ENCODE results near the gene GGCT.
A peak's percentile ranks its signal among the peaks of the same experiment; 100 is the strongest.

The GGCT gene

DNA sequence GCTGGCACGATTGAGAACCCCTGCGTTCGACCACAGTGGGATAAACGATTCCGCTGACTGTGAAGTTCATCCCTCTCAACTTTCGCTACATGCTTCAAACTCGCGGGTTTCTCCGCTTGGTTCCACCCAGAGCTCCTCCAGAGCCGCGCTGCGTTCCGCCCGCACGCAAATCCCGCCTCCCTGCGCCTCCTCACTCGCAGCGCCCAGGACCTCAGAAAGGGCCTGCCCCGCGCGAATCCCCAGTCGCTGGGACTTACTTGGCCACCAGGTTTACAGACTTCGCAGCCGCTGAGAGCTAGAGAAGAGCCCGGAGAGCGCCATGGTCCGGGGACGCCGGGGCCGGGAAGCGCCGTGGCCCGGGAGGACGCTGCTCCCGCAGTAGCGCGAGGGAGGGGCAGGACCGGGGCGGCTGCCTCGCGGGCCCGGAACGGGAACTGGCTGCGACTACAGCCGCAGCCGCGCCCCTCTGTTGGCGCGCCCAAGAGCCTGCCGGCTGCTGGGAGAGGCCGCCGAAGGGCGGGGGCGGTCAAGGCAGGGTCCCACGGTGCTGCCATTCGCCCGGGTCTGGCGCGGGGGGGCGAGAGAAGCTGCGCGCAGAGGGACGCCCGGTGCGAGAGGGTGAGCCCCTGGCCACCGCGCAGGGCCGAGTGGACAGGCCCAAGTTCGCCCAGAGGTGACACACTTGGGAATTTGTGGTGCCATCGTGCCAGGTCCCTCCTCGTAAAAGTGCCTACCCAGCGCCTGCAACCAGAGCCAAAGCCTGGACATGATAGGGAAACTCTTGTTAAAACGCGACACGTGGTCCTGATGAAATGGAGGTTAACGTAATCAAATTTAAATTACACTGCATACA lies 26.1 kb downstream of the GGCT start, which contains the start of gene NOD1:
TSS of gene NOD1 (minus strand) at position 436 of the 853 bp plus-strand sequence. CDS start 21,863 bp downstream, outside the sequence.
- peak; percentile 48 for DNase-seq (ENCODE audit: low spot score)

DNA sequence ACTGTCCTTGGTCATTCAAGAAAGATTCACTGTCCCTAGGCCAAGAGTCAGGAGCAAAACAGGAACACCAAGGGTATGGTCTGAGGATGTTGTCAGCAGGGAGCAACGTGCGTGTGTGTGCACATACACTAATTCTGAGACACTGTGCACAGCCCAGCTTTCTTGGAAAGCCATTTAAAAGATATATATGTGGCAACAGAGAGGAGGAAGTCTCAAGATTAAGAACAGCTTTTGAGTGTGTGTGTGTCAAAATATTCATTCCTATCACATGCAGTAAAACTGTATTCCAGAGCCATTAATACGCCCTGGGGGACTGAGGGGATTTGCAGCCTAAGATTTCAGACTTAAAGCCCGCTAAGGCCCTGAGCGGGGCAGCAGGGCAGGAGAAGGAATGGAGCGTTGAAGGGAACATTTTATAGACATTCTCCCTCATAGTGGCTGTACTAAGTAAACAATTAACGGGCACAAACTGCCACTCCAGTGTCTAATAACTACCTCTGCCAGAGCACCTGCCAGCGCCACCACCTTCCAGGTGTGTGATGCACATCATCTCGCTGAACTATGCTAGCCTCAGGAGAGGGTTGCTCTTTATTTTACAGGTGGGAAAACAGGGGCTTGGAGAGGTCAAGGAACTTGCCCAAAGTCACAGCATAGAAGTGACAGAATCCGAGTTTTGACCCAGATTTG lies 28.0 kb downstream of the GGCT start:
- no peak for DNase-seq (ENCODE audit: low spot score)

DNA sequence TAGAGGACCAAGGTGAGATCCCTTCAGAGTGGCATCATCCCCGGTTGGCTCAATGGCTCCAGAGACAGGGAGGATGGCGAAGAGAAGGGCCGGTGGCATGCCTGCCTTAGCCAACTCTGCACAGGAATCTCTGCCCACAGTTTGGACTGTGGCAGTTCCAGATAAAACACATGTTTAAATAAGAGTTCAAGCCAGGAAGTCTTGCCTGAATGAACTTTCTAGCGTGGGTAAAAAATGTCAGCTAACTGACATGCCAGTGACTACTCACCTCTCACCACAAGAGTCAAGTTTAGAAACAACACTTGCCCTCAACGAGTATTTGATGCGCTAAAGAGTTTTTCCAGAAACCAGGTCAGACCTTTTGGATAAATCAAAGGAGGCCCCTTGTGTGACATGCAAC lies 29.0 kb downstream of the GGCT start:
- no peak for DNase-seq (ENCODE audit: low spot score)

DNA sequence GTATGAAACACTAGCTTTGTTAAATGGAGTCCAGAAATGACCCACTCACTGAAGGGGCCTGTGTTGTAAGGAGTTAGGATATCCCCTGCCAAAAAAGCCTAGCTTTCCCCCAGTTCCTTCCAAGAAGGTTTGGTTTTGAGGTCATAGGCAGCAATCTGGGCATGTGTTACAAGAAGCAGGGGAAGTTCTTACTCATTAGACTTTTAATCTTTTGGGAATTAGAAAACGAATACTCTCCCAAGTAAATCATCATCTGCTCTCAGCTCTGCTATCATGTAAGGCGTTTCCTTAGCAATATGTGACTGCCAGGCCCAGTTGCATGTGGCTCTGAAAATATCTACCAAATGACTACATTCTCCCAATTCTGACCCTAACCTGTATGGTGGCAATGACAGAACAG lies 29.7 kb downstream of the GGCT start:
- DNase-seq (ENCODE audit: low spot score) = no peak

GRCh38 chr7:30474485-30474884 lies 30.1 kb downstream of the GGCT start:
- DNase-seq (ENCODE audit: low spot score) = no peak

DNA sequence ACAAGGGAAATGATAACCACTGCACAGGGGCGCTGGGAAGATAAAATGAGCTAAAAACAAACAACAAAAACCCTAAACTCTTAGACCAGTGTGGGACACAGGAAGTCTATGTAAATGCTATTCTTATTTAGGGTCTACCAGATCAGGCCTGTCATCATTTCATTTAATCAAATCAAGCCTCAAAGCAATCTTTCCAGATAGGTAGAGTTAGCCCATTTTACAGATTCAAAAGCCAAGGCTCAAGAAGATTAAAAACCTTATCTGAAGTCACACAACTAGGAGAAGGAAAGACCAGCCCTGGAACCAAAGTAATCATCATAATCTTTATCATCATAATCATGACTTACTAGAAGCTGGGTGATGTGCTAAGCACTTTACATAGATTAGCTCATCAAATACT lies 30.7 kb downstream of the GGCT start:
- no peak for DNase-seq (ENCODE audit: low spot score)

DNA sequence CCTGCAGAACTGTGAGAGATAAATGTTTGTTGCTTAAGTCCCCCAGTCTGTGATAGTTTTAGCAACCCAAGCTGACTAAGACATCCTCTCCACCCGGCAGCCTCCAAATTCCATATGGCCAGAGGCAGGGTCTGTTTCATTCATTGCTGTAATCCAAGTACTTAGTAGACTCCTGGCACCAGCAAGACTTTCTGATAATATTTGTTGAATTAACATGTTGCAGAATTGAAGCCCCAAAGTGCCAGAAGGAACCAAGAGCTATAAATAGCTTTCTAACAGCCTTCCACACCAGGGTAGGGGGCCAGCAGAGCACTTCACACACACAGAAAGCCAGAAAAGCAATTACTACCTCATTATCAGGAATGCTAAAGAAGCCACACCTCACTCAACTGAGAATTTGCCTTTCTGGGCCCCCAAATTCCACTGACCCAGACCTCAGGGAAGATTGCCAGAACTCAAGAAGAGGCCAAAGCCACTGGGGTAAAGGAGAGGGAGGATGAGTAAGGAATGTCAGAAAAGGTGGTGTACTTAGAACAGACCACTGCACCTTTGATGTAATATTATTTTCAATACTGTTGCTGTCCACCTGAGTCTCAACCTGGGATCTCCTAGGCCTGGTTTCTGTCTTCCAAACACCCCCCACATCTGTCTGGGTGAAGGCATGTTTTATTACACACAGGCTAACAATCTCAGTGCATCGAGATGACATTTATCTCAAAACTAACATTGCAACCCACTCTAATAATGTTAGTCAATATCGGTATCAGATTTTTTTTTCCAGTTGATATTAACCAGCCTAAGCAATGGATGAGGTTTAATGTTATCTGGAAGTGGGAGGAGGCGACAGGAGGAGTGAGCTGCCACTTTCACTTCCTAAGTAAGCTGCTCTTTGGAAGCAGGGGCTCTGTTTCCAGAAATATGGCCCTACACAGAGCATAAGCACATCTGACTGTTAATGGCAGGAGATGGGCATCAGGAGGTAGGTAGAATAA lies 31.5 kb downstream of the GGCT start:
- no peak for DNase-seq (ENCODE audit: low spot score)

DNA sequence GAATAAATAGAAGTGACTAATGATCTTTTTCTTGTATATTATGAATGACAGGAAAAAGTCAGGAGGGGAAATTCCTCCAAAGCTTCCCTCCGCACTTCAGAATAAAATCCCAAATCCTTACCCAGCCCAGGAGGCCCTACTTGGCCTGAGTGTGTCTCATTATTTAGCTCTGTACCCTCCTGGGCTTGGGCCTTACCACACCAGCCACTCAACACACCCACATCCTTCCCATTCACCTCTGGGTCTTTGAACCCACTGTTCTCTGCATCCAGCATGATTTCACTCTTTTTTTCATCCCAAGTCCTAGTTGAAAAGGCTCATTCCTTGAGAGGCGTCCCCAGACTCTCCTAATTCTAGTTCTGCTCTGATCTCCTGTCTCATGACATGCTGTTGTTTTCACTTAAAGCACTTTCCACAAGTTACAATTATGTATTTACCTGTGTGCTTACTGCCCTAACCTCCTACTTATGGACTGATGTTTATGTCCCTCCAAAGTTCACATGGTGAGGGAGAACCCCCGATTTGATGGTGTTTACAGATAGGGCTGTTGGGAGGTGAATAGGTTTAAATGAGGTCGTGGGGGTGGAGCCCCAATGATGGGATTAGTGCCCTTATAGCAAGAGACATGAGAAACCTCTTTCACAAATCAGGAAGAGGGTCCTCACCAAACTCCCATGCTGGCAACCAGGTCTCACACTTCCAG lies 32.4 kb downstream of the GGCT start:
- no peak for DNase-seq (ENCODE audit: low spot score)

DNA sequence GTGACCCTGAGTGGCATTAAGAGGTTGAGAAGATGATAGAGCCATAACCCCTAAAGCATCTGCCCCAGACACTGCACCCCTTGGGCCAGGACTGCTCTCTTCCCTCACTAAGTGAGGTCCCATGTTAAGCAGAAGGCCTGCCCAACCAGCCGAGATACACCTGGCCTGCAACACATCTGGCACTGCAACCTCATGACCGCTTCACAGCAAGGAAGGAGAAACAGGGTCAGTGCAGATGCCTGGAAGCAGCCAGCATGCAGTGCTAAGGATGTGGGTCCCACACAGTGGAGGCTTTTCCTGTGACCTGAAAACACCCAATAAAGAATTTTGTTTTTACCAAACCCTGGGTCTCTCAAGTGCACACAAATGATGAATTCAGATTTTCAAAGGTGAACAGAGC lies 33.4 kb downstream of the GGCT start:
- DNase-seq (ENCODE audit: low spot score) = no peak

- no peak for DNase-seq (ENCODE audit: low spot score)
These were observed 33.9 kb downstream of the GGCT start for GRCh38 chr7:30470771-30471170.

GRCh38 chr7:30470163-30470770 lies 34.4 kb downstream of the GGCT start:
- DNase-seq (ENCODE audit: low spot score) = no peak

DNA sequence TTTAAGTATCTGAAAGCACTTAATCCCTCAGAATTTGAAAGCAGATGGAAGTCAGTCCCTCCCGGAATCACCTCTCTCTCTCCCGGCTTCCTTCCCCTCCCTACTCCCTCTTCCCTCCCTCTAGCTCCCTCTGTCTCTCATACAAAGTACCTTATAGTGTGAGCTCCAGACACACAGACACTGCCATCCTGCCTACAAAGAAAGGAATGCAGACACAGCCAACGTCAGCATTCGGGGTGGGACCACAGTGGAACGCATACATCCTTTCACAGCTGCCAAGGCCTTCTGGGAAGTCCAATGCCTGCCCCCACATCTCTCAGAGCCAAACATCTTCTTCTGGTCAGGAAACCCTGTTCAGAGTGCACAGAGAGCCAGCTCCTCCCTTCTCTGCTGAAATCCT lies 35.3 kb downstream of the GGCT start:
- DNase-seq (ENCODE audit: low spot score) = peak; percentile 54

DNA sequence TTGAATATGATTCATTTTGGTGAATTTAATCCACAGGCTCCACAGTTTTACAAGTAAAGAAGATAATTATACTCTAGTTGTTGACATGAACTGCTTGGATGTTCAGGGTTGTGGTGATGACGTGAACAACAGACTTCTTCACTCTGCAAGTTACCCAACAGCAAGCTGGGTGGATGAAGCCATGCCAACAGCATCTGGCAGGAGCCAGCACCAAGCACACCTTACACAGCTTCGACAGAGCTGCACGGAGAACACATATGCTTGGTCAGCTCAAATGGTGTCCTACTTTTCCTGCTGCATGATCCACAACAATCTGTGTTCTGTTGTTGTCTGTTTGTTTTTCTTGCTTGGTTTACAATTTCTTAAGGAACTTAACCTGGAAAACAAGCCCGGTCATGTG lies 35.8 kb downstream of the GGCT start:
- DNase-seq (ENCODE audit: low spot score) = no peak

- DNase-seq (ENCODE audit: low spot score) = no peak
These were observed 36.6 kb downstream of the GGCT start for GRCh38 chr7:30468041-30468440.

GRCh38 chr7:30467271-30467670 lies 37.4 kb downstream of the GGCT start:
- DNase-seq (ENCODE audit: low spot score) = no peak

DNA sequence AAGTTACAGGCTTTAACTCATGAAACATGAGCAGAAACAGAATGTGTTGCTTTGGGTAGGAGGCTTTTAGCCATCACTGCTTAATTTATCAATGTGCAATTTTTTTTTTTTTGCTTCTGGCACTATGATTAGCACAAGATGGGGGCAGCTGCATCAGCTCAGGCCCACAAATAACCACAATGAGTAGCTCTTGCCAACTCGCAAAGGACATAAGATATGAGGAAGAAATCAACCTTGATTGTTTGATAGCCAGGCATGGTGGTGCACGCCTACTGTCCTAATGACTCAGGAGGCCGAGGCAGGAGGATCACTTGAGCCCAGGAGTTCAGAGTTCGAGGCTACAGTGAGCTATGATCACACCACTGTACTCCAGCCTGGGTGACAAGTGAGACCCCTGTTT lies 38.4 kb downstream of the GGCT start:
- no peak for DNase-seq (ENCODE audit: low spot score)

GRCh38 chr7:30465811-30466180 lies 38.8 kb downstream of the GGCT start:
- no peak for DNase-seq (ENCODE audit: low spot score)

DNA sequence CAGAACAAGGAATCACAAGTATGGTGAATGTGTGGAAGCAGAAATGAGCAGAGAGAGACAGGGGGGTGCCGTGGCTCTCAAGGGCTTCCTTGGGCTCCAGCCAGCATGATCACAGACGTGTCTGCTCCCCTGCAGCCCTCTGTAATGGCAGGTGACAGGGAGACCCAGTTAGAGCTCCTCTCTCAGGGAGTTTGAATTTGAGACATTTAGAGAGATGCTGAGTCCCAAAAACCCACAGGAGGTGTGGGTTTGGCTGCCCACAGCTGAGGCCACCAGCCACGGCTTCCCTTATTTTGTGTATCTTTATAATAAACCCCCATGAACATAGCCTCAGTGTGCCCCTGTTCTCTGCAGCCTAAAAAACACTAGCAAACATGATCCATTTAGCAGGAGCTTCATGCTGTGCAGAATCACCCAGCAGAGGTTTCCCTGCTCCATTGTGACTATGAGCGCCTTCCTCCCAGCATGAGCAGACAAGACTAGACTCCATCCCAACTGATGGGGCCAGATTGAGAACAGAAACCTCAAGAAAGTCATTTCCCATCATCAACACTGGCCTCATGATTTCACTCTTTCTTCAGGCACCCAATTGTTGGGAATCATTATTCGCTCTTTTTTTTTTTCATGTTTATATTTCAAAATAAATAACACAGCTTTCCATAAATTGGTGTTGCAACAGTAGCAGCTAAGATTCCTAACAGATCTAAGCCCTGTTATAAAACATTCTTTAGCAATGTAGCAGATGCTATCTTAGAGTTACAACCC lies 39.4 kb downstream of the GGCT start:
- no peak for DNase-seq (ENCODE audit: low spot score)

- no peak for DNase-seq (ENCODE audit: low spot score)
These were observed 40.4 kb downstream of the GGCT start for GRCh38 chr7:30464231-30464671.

DNA sequence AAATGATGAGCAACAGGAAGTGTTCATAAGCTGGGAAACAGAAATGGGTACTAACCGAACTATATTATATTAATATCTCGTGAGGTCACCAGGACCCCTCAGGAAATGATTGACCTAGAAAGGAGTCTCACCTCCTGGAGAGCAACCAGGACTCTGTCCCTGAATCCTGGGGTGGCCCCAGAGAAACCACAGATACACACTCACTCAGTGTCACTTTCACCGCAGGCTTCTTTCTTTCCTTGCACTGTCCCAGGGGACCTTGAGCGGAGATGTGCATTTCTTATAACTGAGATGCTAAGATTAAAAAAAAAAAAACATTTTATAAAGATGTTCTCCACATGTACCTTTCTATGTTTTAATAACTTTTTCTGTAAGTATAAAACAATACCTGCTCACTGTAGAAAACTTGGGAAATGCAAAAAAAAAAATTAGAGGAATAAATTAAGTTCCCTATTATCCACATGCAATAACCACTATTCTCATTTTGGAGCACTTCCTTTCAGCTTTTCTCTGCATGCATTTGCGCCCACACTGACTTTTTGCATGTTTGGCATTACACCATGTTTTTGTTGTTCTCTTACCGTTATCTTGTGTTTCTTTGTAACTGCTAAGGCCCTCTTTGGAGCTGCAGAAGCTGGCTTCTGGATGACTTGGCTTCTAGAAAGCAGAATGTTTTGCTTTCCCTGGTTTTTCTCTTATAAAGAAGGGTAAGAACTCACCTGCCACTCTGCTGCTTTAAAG lies 41.1 kb downstream of the GGCT start:
- DNase-seq (ENCODE audit: low spot score) = no peak

Data from pons (tissue), 1 donor.